ENCODE data around the gene GDF15.

GDF15 gene

DNA sequence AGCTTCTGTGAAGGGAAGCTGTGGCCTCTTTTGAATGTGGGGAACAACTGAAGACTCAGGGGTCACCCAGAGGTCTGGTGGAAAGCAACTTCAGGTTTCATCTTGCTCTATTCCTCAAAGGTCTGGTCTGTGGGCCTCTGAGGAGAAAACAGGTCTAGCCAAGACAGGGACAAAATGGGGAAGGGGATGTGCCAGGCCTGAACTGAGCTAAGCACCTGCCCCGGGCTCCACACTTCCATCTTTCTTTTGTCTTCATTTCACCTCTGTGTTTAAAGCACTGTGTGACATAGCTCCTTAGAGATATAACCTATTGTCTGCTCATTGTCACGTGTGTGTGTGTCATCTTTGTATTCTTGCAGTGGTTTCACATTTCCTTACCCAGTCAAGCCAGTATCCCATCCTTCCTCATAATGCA is 19.9 kb upstream of the GDF15 start:
- TF ChIP-seq, protein P1, sequence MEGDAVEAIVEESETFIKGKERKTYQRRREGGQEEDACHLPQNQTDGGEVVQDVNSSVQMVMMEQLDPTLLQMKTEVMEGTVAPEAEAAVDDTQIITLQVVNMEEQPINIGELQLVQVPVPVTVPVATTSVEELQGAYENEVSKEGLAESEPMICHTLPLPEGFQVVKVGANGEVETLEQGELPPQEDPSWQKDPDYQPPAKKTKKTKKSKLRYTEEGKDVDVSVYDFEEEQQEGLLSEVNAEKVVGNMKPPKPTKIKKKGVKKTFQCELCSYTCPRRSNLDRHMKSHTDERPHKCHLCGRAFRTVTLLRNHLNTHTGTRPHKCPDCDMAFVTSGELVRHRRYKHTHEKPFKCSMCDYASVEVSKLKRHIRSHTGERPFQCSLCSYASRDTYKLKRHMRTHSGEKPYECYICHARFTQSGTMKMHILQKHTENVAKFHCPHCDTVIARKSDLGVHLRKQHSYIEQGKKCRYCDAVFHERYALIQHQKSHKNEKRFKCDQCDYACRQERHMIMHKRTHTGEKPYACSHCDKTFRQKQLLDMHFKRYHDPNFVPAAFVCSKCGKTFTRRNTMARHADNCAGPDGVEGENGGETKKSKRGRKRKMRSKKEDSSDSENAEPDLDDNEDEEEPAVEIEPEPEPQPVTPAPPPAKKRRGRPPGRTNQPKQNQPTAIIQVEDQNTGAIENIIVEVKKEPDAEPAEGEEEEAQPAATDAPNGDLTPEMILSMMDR (IDR thresholded peaks at IDR 0.05; ENCODE audit: low read depth, low read length), result no peak
- no peak overlapping the region for H3K4me3 ChIP-seq (ENCODE audit: low read depth, low read length)

DNA sequence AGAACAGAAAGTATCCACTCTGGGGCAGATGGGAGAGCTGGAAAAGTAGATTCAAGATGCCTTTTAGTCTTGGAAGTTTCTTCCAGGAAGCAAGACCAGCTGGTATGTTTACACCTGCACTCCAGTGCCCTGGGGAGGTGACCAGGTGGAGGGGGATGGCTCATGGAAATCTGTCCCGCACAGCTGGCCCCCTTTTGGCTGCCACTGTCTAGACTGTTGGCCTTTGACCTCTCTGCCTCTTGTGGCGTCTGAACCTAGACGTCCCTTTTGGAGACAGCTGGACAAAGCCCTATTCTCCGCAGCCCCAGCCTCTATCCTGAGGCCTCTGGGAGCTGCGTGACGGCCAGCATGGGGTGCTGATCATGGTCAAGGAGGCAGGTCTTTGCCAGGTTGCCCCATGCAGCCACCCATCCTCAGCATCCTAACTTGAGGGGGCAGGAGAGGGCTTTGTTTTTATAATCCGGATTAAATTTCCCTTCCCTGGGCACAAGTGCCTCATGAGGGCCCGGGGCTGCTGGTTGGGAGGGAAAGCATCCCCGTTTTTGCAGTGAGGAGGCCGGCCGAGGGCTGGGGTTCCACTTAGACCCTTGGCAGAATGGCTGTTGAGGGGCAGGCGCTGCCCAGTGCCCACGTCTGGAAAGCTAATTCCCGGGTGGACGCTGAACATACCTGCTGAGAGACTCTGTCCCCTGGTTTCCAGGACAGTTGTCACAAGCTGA is 17.3 kb upstream of the GDF15 start:
- TF ChIP-seq, protein P1 (IDR thresholded peaks at IDR 0.05; ENCODE audit: low read depth, low read length), result no peak
- no peak overlapping the region for H3K4me3 ChIP-seq (ENCODE audit: low read depth, low read length)

DNA sequence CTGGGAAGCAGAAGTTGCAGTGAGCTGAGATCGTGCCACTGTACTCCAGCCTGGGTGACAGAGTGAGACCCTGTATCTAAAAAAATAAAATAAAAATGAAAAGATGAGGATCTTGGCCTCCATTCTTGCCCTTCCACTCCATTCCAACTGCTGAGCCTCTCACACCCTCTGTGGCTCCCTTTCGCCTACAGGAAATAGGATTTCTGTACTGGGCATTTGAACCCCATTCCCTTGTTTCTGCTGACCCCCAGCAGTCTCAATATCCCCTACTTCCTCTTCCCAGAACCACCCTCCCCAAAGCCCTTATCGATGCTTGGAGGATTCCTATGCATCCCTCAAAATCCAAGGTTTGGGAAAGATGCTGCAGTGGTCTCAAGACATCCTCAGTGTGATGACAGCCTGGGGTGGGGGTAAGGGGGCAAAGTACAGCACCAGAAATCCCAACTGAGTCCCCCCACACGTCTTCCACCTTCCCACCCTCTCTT is 12.5 kb upstream of the GDF15 start:
- TF ChIP-seq, protein P1 (IDR thresholded peaks at IDR 0.05; ENCODE audit: low read depth, low read length), result no peak
- H3K4me3 ChIP-seq (ENCODE audit: low read depth, low read length), result no peak overlapping the region

DNA sequence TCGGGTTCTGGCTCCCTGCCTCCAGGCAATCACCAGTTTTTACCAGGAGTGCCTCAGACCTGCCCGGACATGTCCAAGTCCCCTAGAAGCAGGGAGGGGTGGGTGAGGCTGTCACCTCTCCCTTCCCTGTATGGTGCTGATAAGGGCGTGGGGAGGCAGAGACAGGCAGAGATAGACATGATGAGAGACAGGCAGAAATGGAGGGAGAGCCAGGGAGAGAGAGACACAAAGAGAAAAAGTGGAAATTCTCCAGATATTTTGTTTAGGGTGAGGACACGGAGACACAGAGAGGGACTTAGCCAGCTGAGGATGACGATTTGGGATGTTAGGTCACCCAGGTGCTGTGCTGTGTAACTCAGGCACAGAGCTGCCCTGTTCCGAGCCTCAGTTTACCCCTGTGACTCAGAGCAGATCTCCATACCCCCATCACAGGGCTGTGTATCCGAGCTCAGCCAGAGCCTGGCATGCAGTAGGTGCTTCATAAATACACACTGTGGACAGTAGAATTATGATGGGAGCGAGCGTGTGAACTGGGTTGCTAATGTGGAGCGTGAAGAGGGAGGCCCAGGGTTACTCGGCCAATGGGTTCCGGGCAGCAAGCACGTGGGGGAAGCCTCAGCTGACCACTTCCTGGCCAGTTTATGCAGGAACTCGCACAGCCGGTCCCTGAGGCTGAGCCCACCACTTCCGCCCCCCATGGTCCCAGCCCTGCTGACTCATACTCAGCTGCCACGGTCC is 11.9 kb upstream of the GDF15 start:
- TF ChIP-seq, protein P1 (IDR thresholded peaks at IDR 0.05; ENCODE audit: low read depth, low read length), result no peak

DNA sequence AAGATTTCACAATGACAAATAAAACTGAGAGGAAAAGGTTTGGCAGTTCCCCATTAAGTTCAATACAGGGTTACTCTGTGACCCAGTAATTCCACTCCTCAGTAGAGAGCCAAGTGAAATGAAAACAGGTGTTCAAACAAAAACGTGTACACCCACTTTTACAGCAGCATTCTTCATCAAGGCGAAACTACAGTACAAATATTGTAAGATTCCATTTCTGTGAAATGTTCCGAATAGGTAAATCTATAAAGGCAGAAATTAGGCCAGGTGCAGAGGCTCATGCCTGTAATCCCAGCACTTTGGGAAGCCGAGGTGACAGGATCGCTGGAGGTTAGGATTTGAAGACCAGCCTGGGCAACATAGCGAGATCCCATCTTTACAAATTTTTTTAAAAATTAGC is 8.9 kb upstream of the GDF15 start:
- H3K4me3 ChIP-seq (ENCODE audit: low read depth, low read length), result no peak overlapping the region
- TF ChIP-seq, protein P1 (IDR thresholded peaks at IDR 0.05; ENCODE audit: low read depth, low read length), result no peak

More for the DNA sequence above, 11.9 kb upstream of the GDF15 start:
- no peak overlapping the region for H3K4me3 ChIP-seq (ENCODE audit: low read depth, low read length)

DNA sequence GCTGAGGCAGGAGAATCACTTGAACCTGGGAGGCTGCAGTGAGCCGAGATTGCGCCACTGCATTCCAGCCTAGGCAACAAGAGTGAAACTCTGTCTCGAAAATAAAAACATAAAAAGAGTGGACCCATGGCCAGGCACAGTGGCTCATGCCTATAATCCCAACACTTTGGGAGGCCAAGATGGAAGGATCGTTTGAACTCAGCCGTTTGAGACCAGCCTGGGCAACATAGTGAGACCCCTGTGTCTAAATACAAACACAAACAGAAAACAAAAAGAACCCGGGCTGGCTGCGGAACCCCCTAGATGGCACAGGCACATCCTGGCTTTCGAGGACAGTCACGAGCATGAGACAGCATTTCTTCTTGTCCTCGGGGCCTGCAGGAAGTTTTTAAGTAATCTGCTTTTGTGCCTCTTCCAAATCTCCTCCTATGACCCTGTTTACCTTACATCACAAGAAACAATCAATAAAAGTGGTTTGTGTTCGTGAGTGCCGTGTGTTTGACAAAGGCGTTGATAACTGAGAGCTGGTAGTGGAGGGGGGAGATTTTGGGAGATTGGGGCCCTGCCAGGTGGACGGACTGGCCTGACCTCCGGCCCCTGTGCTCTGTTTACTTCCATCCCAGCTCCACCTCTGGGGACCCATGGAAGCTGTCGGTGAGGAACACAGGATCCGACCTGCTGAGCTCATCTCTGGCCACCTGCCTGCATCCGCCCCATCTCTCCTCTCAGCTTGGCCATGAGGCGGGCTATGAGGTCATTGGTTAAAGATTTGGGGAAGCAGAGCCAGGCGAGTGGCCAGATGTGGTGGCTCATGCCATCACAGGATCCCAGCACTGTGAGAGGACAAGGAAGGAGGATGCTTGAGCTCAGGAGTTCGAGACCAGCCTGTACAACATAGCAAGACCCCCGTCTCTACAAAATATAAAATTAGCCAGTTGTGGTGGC is 5.9 kb upstream of the GDF15 start:
- no peak overlapping the region for H3K4me3 ChIP-seq (ENCODE audit: low read depth, low read length)
- TF ChIP-seq, protein P1 (IDR thresholded peaks at IDR 0.05; ENCODE audit: low read depth, low read length), result no peak

Data from WI38 (cell line).